Natural killer cell (primary cell): Measurements from ENCODE around the gene MAGIX. TPM values are rescaled to one million over a fixed set of nuclear protein-coding genes. Genes with fewer than 3 reads are reported as not detected.

Experiments used
- ATAC-seq, 3 donors: fragments of 150-1000 bp in 2 of 3; fragments of 200-7000 bp in 1 of 3; cut with Tn5 transposase; 1 replicate in 1 of 3; 2 replicates in 2 of 3; pipeline ENCODE4 v1.10.0; 2021; ENCODE audit warnings: mild to moderate bottlenecking in 2 of 3, moderate library complexity in 2 of 3
- DNase-seq, 2 donors: peaks; one replicate each; pipeline versions ENCODE4 v3.0.0 to v3.0.0-alpha.2; 2013 to 2021; ENCODE audit warnings: mixed read lengths in 1 of 2
- H3K27ac ChIP-seq: one replicate; pipeline ENCODE4 v1.5.1; 2013; ENCODE audit warnings: mild to moderate bottlenecking, low read length
- H3K27me3 ChIP-seq: one replicate; pipeline ENCODE4 v1.6.1; 2013; ENCODE audit warnings: low read length; ENCODE audit not compliant: control insufficient read depth, insufficient read depth
- H3K36me3 ChIP-seq: one replicate; pipeline ENCODE4 v1.6.1; 2013; ENCODE audit warnings: low read length; ENCODE audit not compliant: control insufficient read depth, insufficient read depth
- H3K4me1 ChIP-seq: one replicate; pipeline ENCODE4 v1.6.1; 2013; ENCODE audit warnings: low read length; ENCODE audit not compliant: control insufficient read depth, insufficient read depth
- H3K4me3 ChIP-seq: one replicate; pipeline ENCODE4 v1.5.1; 2013; ENCODE audit warnings: low read length
- H3K9me3 ChIP-seq: one replicate; pipeline ENCODE4 v1.6.1; 2013; ENCODE audit warnings: low read length; ENCODE audit not compliant: control insufficient read depth, insufficient read depth
- H3K27ac Mint-ChIP-seq, 2 donors: one replicate each; pipeline ENCODE4 v1.8.0; 2022; ENCODE audit warnings: mild to moderate bottlenecking in 2 of 2, mixed read lengths in 2 of 2, moderate library complexity in 1 of 2
- H3K27me3 Mint-ChIP-seq, 2 donors: one replicate each; pipeline ENCODE4 v1.8.0; 2022; ENCODE audit warnings: low read depth in 2 of 2, mixed read lengths in 2 of 2
- H3K36me3 Mint-ChIP-seq: one replicate; pipeline ENCODE4 v1.8.0; 2022; ENCODE audit warnings: mixed read lengths
- H3K4me1 Mint-ChIP-seq, 2 donors: one replicate each; pipeline ENCODE4 v1.8.0; 2022; ENCODE audit warnings: mixed read lengths in 2 of 2
- H3K4me3 Mint-ChIP-seq: one replicate; pipeline ENCODE4 v1.8.0; 2022; ENCODE audit warnings: mild to moderate bottlenecking, moderate library complexity, mixed read lengths
- H3K9me3 Mint-ChIP-seq, 2 donors: one replicate each; pipeline ENCODE4 v1.8.0; 2022; ENCODE audit warnings: mixed read lengths in 2 of 2
- CTCF ChIP-seq: fragments of 200-600 bp; IDR thresholded peaks from one replicate; pipeline ENCODE4 v1.8.0; 2022; ENCODE audit warnings: antibody characterized with exemption
- WGBS: methylation state at CpG from one replicate; pipeline ENCODE4 v1.1.7; 2013; ENCODE audit warnings: missing lambda C conversion rate; ENCODE audit not compliant: insufficient coverage; 5-methylcytosine and 5-hydroxymethylcytosine counted together
- intact Hi-C: fragments of 100-400 bp; cut with micrococcal nuclease; formaldehyde crosslinking; loops from one replicate; pipeline ENCODE4 v1.14.2; 2022
- total RNA-seq, 4 donors: library from RNA; stranded (reverse); fragments of 120-200 nt in 1 of 4; gene quantifications; one replicate each; pipeline versions ENCODE4 v1.2.3 to v1.2.4, GENCODE V29; 2013 to 2022

The MAGIX gene
- total RNA-seq, 3 donors from 2014 or later (not counting 1 experiment from before 2014, with no cell fraction given): 1.00 to 1.7 (median 1.2) TPM

GRCh38 chrX:49184294-49185281 is 22.0 kb downstream of the MAGIX start:
- no peaks in the 10 kb centered on the region for H3K9me3 Mint-ChIP-seq
- Histone ChIP-seq H3K27me3 (no peaks in the 10 kb centered on the region), H3K27ac (no peak overlapping the region), H3K36me3 (peaks cover 9% of the 10 kb centered on the region), H3K4me3 (peak overlapping the region; percentile 23), H3K4me1 (peaks cover 27% of the 10 kb centered on the region), H3K9me3 (no peaks in the 10 kb centered on the region)
- no peaks in the 10 kb centered on the region for H3K36me3 Mint-ChIP-seq
- H3K4me1 Mint-ChIP-seq: peaks cover 6 to 35% of the 10 kb centered on the region in 2 donors
- 37% methylated on average over 46 of the region's 46 CpGs for WGBS
- H3K4me3 Mint-ChIP-seq: peak overlapping the region; percentile 64
- TF ChIP-seq CTCF: no peak
- no peaks in the 10 kb centered on the region for H3K27me3 Mint-ChIP-seq
- H3K27ac Mint-ChIP-seq: peak overlapping the region in 1 of 2 donors; percentile 63
- DNase-seq (peak in 1 of 2 donors; percentile 51), ATAC-seq (peak; percentile 22 to 44 (median 30))
- intact Hi-C loops: no loop called here

- no peaks in the 10 kb centered on the region for H3K9me3 ChIP-seq
- TF ChIP-seq CTCF: peak; percentile 35
- peaks cover 6 to 44% of the 10 kb centered on the region in 2 donors for H3K4me1 Mint-ChIP-seq
- intact Hi-C loops: no loop called here
- WGBS: 14% methylated on average over 58 of the region's 62 CpGs
- H3K4me3 Mint-ChIP-seq: peak within 1 kb of the TSS; percentile 64
- no peaks in the 10 kb centered on the region for H3K27me3 Mint-ChIP-seq
- peak within 1 kb of the TSS; percentile 53 to 76 for H3K27ac Mint-ChIP-seq
- no peaks in the 10 kb centered on the region for H3K27me3 ChIP-seq
- H3K9me3 Mint-ChIP-seq: no peaks in the 10 kb centered on the region
- H3K27ac ChIP-seq: peak within 1 kb of the TSS; percentile 47
- peaks cover 33% of the 10 kb centered on the region for H3K4me1 ChIP-seq
- DNase-seq (peak; percentile 67 to 81), ATAC-seq (peak; percentile 19 to 44 (median 39))
- no peaks in the 10 kb centered on the region for H3K36me3 Mint-ChIP-seq
- H3K4me3 ChIP-seq: peak within 1 kb of the TSS; percentile 51
- H3K36me3 ChIP-seq: peaks cover 6% of the 10 kb centered on the region
Observed at GRCh38 chrX:49186125-49187027, 23.8 kb downstream of the MAGIX start, which contains the start of gene PRICKLE3. TSS of gene PRICKLE3 (minus strand) at chrX:49186373. CDS start at chrX:49186297, 76 bp downstream.

DNA sequence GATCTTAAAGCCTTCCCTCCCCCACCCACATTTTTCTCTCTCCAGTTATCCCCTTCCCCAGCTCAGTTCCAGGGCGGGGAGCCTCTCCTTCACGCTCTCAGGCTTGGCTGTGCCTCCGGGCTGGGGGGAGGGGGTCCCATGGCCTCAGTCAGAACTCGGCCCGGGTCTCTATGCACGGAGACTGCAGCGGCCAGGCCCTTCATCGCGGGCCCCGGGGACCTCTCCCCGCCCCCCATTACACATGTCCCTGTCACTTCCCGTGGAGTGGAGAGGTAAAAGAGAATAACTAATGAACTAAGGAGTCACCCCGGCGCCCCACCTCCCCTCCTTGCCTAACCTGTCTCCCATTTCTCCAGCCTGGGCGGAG is 24.5 kb downstream of the MAGIX start:
- Histone ChIP-seq H3K4me3 (no peak overlapping the region), H3K36me3 (peaks cover 6% of the 10 kb centered on the region), H3K27me3 (no peaks in the 10 kb centered on the region), H3K27ac (no peak overlapping the region), H3K9me3 (no peaks in the 10 kb centered on the region), H3K4me1 (peaks cover 38% of the 10 kb centered on the region)
- 100% methylated on average over 3 of the region's 15 CpGs for WGBS
- H3K4me1 Mint-ChIP-seq: peaks cover 6 to 44% of the 10 kb centered on the region in 2 donors
- no peaks in the 10 kb centered on the region for H3K27me3 Mint-ChIP-seq
- no peaks in the 10 kb centered on the region for H3K9me3 Mint-ChIP-seq
- TF ChIP-seq CTCF: no peak
- H3K4me3 Mint-ChIP-seq: peak overlapping the region; percentile 42
- H3K27ac Mint-ChIP-seq: peak overlapping the region in 1 of 2 donors; percentile 76
- DNase-seq (no peak), ATAC-seq (no peak)
- intact Hi-C loops: no loop called here
- no peaks in the 10 kb centered on the region for H3K36me3 Mint-ChIP-seq
